Measurements from ENCODE around the gene PUS3.

PUS3 gene

GRCh38 chr11:125902927-125903710 is at the start of gene PUS3:
TSS of gene PUS3 (minus strand) at chr11:125903206. CDS start at chr11:125896284, 6,922 bp downstream.
- DNase-seq: peak; percentile 84 to 90

- no peak for DNase-seq
Measured at GRCh38 chr11:125952559-125952958, 49.6 kb upstream of the PUS3 start.

- DNase-seq: no peak
Measured at GRCh38 chr11:125951731-125952130, 48.7 kb upstream of the PUS3 start.

- peak; percentile 18 to 70 for DNase-seq
Measured at GRCh38 chr11:125950696-125951651, 48.0 kb upstream of the PUS3 start.

- no peak for DNase-seq
Measured at GRCh38 chr11:125950178-125950490, 47.1 kb upstream of the PUS3 start.

GRCh38 chr11:125949271-125950177 is 46.5 kb upstream of the PUS3 start:
- DNase-seq: no peak

GRCh38 chr11:125948278-125949051 is 45.5 kb upstream of the PUS3 start:
- DNase-seq: no peak

- DNase-seq: no peak
Measured at GRCh38 chr11:125947419-125948277, 44.6 kb upstream of the PUS3 start.

GRCh38 chr11:125946712-125947418 is 43.9 kb upstream of the PUS3 start:
- no peak for DNase-seq

GRCh38 chr11:125945797-125946520 is 43.0 kb upstream of the PUS3 start, which contains the start of gene VSIG10L2:
TSS of gene VSIG10L2 (plus strand) at chr11:125946044. CDS start at chr11:125946056, 12 bp downstream.
- no peak for DNase-seq

- DNase-seq: no peak
Measured at GRCh38 chr11:125945011-125945796, 42.2 kb upstream of the PUS3 start.

- no peak for DNase-seq
Measured at GRCh38 chr11:125944350-125945010, 41.5 kb upstream of the PUS3 start.

GRCh38 chr11:125943661-125944349 is 40.8 kb upstream of the PUS3 start:
- no peak for DNase-seq

GRCh38 chr11:125942771-125943428 is 39.9 kb upstream of the PUS3 start:
- no peak for DNase-seq

GRCh38 chr11:125941619-125942611 is 38.9 kb upstream of the PUS3 start:
- peak in 1 of 2 experiments; percentile 63 for DNase-seq

- no peak for DNase-seq
Measured at GRCh38 chr11:125941267-125941618, 38.2 kb upstream of the PUS3 start.

Data from NCI-H446 (cell line).